H1 (cell line): ENCODE results near the gene DISC1. TPM values are rescaled to one million over a fixed set of nuclear protein-coding genes. Genes with fewer than 3 reads are reported as not detected.

ENCODE experiments used
- ASH2L ChIP-seq: fragments of 200-600, 300-600 bp; sonication (generic); IDR thresholded peaks from one replicate; pipeline ENCODE4 v1.7.1; 2017; ENCODE audit warnings: low read length
- BCL11A ChIP-seq, 2 experiments: IDR thresholded peaks; one replicate each; pipeline ENCODE4 v1.6.1; 2011; ENCODE audit warnings: low read depth in 2 of 2, low read length in 2 of 2, mild to moderate bottlenecking in 2 of 2
- CHD1 ChIP-seq: IDR thresholded peaks from 2 replicates; pipeline ENCODE4 v1.6.1; 2012; ENCODE audit warnings: low read depth, low read length, improper control_type of control experiment
- EP300 ChIP-seq, 2 experiments: IDR thresholded peaks; 1 replicate in 1 of 2; 2 replicates in 1 of 2; pipeline ENCODE4 v1.6.1; 2011 to 2012; ENCODE audit warnings: low read depth in 2 of 2, low read length in 2 of 2, mild to moderate bottlenecking in 2 of 2, borderline replicate concordance in 1 of 2, inconsistent platforms in 1 of 2, moderate library complexity in 1 of 2
- HDAC6 ChIP-seq: IDR thresholded peaks from one replicate; pipeline ENCODE4 v1.7.1; 2012; ENCODE audit warnings: low read depth, mild to moderate bottlenecking, inconsistent platforms, low read length, moderate library complexity
- MAFK ChIP-seq: IDR thresholded peaks from 2 replicates; pipeline ENCODE4 v1.6.1; 2012; ENCODE audit warnings: low read depth, mild to moderate bottlenecking, improper control_type of control experiment, low read length
- SP2 ChIP-seq: IDR thresholded peaks from 2 replicates; pipeline ENCODE4 v1.6.1; 2012; ENCODE audit warnings: mild to moderate bottlenecking, low read length, inconsistent platforms
- SUZ12 ChIP-seq: fragments of 200-600 bp; sonication (generic); IDR thresholded peaks from 2 replicates; pipeline ENCODE4 v1.6.1; 2012; ENCODE audit warnings: mild to moderate bottlenecking, inconsistent platforms, low read length, moderate library complexity, mixed read lengths
- polyA plus RNA-seq, 7 experiments: library from polyadenylated mRNA; depleted of rRNA in 3 of 7; stranded (reverse) in 5 of 7; unstranded in 2 of 7; fragments of >200 nt in 5 of 7; fragments of 200-250 nt in 2 of 7; gene quantifications; 1 replicate in 5 of 7; 2 replicates in 1 of 7; 4 replicates in 1 of 7; pipeline versions ENCODE4 v1.2.1 to v1.2.3, GENCODE V29; 2011 to 2013; ENCODE audit warnings: missing spikeins in 2 of 7, mixed read lengths in 2 of 7
- total RNA-seq: library from RNA; stranded (reverse); fragmentation: NEBNext Ultra II Directional; extraction: Animal tissue kit (Norgen Biotek cat#: 25700); gene quantifications from 2 replicates; pipeline ENCODE4 v1.2.1, GENCODE V29; 2021
- TF ChIP-seq, protein P1 (sequence below): fragments of 300-600 bp; sonication (generic); IDR thresholded peaks from 2 replicates; pipeline ENCODE4 v1.7.1; 2012; ENCODE audit warnings: low read length, moderate library complexity, mild to moderate bottlenecking, inconsistent platforms; ENCODE audit not compliant: insufficient replicate concordance
- TF ChIP-seq, protein P2 (sequence below): IDR thresholded peaks from 2 replicates; pipeline ENCODE4 v1.6.1; 2012; ENCODE audit warnings: inconsistent platforms

Gene DISC1
- total and polyA plus RNA-seq, 2 of the 8 experiments (the other 6 are each of a cell fraction or from before 2014, with no cell fraction given): 1.1 to 3.5 TPM

DNA sequence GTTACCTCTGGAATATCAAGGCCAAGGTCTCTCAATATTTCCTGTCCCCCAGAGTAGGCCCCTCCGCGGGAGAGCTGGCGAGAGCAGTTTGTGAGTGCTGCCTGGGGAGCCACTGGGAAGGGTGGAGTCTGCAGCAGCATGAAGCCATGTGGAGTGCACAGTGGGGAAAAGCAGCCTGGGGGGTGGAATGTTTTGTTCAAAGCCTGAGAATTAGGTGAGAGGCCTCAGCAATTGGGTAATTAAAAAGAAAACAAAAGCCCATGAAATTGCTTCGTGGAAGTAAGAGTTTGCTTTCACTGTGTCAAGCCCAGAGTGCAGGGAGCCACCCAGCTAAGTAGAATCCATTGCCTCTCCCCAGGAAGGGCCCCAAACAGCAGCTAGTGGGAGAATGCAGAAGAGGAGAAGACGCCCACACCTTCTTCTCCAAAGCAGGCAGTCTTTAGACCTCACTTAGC, 30.2 kb upstream of the DISC1 start (continued):
- TF ChIP-seq, protein P1, sequence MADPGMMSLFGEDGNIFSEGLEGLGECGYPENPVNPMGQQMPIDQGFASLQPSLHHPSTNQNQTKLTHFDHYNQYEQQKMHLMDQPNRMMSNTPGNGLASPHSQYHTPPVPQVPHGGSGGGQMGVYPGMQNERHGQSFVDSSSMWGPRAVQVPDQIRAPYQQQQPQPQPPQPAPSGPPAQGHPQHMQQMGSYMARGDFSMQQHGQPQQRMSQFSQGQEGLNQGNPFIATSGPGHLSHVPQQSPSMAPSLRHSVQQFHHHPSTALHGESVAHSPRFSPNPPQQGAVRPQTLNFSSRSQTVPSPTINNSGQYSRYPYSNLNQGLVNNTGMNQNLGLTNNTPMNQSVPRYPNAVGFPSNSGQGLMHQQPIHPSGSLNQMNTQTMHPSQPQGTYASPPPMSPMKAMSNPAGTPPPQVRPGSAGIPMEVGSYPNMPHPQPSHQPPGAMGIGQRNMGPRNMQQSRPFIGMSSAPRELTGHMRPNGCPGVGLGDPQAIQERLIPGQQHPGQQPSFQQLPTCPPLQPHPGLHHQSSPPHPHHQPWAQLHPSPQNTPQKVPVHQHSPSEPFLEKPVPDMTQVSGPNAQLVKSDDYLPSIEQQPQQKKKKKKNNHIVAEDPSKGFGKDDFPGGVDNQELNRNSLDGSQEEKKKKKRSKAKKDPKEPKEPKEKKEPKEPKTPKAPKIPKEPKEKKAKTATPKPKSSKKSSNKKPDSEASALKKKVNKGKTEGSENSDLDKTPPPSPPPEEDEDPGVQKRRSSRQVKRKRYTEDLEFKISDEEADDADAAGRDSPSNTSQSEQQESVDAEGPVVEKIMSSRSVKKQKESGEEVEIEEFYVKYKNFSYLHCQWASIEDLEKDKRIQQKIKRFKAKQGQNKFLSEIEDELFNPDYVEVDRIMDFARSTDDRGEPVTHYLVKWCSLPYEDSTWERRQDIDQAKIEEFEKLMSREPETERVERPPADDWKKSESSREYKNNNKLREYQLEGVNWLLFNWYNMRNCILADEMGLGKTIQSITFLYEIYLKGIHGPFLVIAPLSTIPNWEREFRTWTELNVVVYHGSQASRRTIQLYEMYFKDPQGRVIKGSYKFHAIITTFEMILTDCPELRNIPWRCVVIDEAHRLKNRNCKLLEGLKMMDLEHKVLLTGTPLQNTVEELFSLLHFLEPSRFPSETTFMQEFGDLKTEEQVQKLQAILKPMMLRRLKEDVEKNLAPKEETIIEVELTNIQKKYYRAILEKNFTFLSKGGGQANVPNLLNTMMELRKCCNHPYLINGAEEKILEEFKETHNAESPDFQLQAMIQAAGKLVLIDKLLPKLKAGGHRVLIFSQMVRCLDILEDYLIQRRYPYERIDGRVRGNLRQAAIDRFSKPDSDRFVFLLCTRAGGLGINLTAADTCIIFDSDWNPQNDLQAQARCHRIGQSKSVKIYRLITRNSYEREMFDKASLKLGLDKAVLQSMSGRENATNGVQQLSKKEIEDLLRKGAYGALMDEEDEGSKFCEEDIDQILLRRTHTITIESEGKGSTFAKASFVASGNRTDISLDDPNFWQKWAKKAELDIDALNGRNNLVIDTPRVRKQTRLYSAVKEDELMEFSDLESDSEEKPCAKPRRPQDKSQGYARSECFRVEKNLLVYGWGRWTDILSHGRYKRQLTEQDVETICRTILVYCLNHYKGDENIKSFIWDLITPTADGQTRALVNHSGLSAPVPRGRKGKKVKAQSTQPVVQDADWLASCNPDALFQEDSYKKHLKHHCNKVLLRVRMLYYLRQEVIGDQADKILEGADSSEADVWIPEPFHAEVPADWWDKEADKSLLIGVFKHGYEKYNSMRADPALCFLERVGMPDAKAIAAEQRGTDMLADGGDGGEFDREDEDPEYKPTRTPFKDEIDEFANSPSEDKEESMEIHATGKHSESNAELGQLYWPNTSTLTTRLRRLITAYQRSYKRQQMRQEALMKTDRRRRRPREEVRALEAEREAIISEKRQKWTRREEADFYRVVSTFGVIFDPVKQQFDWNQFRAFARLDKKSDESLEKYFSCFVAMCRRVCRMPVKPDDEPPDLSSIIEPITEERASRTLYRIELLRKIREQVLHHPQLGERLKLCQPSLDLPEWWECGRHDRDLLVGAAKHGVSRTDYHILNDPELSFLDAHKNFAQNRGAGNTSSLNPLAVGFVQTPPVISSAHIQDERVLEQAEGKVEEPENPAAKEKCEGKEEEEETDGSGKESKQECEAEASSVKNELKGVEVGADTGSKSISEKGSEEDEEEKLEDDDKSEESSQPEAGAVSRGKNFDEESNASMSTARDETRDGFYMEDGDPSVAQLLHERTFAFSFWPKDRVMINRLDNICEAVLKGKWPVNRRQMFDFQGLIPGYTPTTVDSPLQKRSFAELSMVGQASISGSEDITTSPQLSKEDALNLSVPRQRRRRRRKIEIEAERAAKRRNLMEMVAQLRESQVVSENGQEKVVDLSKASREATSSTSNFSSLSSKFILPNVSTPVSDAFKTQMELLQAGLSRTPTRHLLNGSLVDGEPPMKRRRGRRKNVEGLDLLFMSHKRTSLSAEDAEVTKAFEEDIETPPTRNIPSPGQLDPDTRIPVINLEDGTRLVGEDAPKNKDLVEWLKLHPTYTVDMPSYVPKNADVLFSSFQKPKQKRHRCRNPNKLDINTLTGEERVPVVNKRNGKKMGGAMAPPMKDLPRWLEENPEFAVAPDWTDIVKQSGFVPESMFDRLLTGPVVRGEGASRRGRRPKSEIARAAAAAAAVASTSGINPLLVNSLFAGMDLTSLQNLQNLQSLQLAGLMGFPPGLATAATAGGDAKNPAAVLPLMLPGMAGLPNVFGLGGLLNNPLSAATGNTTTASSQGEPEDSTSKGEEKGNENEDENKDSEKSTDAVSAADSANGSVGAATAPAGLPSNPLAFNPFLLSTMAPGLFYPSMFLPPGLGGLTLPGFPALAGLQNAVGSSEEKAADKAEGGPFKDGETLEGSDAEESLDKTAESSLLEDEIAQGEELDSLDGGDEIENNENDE: no peak
- no peak for TF ChIP-seq SP2
- TF ChIP-seq, protein P2, sequence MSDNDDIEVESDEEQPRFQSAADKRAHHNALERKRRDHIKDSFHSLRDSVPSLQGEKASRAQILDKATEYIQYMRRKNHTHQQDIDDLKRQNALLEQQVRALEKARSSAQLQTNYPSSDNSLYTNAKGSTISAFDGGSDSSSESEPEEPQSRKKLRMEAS: no peak
- TF ChIP-seq BCL11A (IDR thresholded peaks at IDR 0.05; ENCODE audit: low read depth in 2 of 2, low read length in 2 of 2): no peak
- TF ChIP-seq HDAC6: no peak
- no peak for TF ChIP-seq ASH2L
- TF ChIP-seq SUZ12: no peak
- no peak for TF ChIP-seq CHD1
- no peak for TF ChIP-seq MAFK
- no peak for TF ChIP-seq EP300 (IDR thresholded peaks at IDR 0.05; ENCODE audit: borderline replicate concordance in 1 of 2, low read depth in 2 of 2, low read length in 2 of 2)
